Common myeloid progenitor, CD34-positive (primary cell): ENCODE data around the gene STAT5B.
A peak's percentile ranks its signal among the peaks of the same experiment; 100 is the strongest.

Source experiments
- CTCF ChIA-PET: fragments of 350-600 bp; sonication (Branson Sonifier 250); formaldehyde crosslinking; loops from one replicate; lab custom pipeline; 2021; ENCODE audit warnings: antibody characterized with exemption; lab: Charles Lee
- POLR2A ChIA-PET: fragments of 350-600 bp; sonication (Branson Sonifier 250); formaldehyde crosslinking; loops from one replicate; lab custom pipeline; 2021; ENCODE audit warnings: antibody characterized with exemption; lab: Charles Lee
- DNase-seq, 3 donors: peaks; one replicate each; pipeline versions ENCODE4 v3.0.0 to v3.0.0-alpha.2; 2013
- H3K27ac ChIP-seq, 2 experiments: 1 replicate in 1 of 2; 2 replicates in 1 of 2; pipeline ENCODE4 v1.7.0; 2013; ENCODE audit warnings: inconsistent platforms in 2 of 2, low read length in 2 of 2, mild to moderate bottlenecking in 2 of 2, low read depth in 1 of 2, moderate library complexity in 1 of 2; ENCODE audit not compliant: severe bottlenecking in 2 of 2, insufficient read depth in 1 of 2, poor library complexity in 1 of 2
- H3K27me3 ChIP-seq, 5 experiments: replicated peaks in 2 of 5; 1 replicate in 3 of 5; 2 replicates in 2 of 5; pipeline versions ENCODE4 v1.6.1 to v1.7.0; 2013; ENCODE audit warnings: low read length in 4 of 5, mild to moderate bottlenecking in 2 of 5, moderate library complexity in 2 of 5, inconsistent platforms in 1 of 5; ENCODE audit not compliant: insufficient read depth in 5 of 5, control insufficient read depth in 4 of 5
- H3K36me3 ChIP-seq, 4 experiments: 1 replicate in 2 of 4; 2 replicates in 2 of 4; pipeline versions ENCODE4 v1.6.1 to v1.7.0; 2013; ENCODE audit warnings: low read length in 3 of 4, control low read depth in 1 of 4, mild to moderate bottlenecking in 1 of 4; ENCODE audit not compliant: control insufficient read depth in 4 of 4, insufficient read depth in 4 of 4
- H3K4me1 ChIP-seq, 4 experiments: 1 replicate in 3 of 4; 2 replicates in 1 of 4; pipeline versions ENCODE4 v1.6.1 to v1.7.1; 2013; ENCODE audit warnings: low read length in 3 of 4, mild to moderate bottlenecking in 3 of 4, control low read depth in 1 of 4, inconsistent platforms in 1 of 4, moderate library complexity in 1 of 4; ENCODE audit not compliant: control insufficient read depth in 4 of 4, insufficient read depth in 4 of 4; ENCODE audit errors: control extremely low read depth in 1 of 4
- H3K4me3 ChIP-seq, 7 experiments: 1 replicate in 4 of 7; 2 replicates in 3 of 7; pipeline versions ENCODE4 v1.5.1 to v1.7.0; 2013; ENCODE audit warnings: mild to moderate bottlenecking in 7 of 7, low read length in 6 of 7, moderate library complexity in 6 of 7, inconsistent platforms in 2 of 7, low read depth in 2 of 7, control low read depth in 1 of 7; ENCODE audit not compliant: insufficient read depth in 4 of 7, control insufficient read depth in 1 of 7; ENCODE audit errors: extremely low read depth in 1 of 7
- H3K9me3 ChIP-seq, 5 experiments: 1 replicate in 4 of 5; 2 replicates in 1 of 5; pipeline versions ENCODE4 v1.6.1 to v1.7.1; 2013; ENCODE audit warnings: low read length in 4 of 5, mild to moderate bottlenecking in 2 of 5, inconsistent platforms in 1 of 5, low read depth in 1 of 5, moderate library complexity in 1 of 5; ENCODE audit not compliant: control insufficient read depth in 4 of 5, insufficient read depth in 2 of 5; ENCODE audit errors: control extremely low read depth in 1 of 5
- WGBS: methylation state at CpG from one replicate; pipeline ENCODE4 v1.1.5; 2013; ENCODE audit not compliant: insufficient coverage; 5-methylcytosine and 5-hydroxymethylcytosine counted together

The STAT5B gene

GRCh38 chr17:42272162-42272907 is 3.9 kb downstream of the STAT5B start:
- 100% methylated on average over 1 of the region's 7 CpGs for WGBS
- Histone ChIP-seq H3K27ac (peak overlapping the region in 1 of 2 experiments; percentile 84), H3K36me3 (peaks cover 0 to 3% (median 0%) of the 10 kb centered on the region in 4 experiments), H3K27me3 (no peaks in the 10 kb centered on the region), H3K4me3 (peak overlapping the region in 3 of 7 experiments; percentile 6 to 48 (median 16)), H3K4me1 (peaks cover 40 to 61% (median 49%) of the 10 kb centered on the region in 4 experiments), H3K9me3 (no peaks in the 10 kb centered on the region)
- DNase-seq, result no peak
- CTCF ChIA-PET, result no interaction called here
- POLR2A ChIA-PET, result interaction anchor here (1.0 kb wide), 1 partner anchor 15 kb away, joined by 4 read pairs; no protein-coding TSS in a partner anchor

- peak in 1 of 3 donors; percentile 56 for DNase-seq
- ChIA-PET CTCF (no interaction called here), POLR2A (no interaction called here)
- Histone ChIP-seq H3K4me3 (no peak overlapping the region), H3K27ac (peak overlapping the region in 1 of 2 experiments; percentile 43), H3K27me3 (no peaks in the 10 kb centered on the region), H3K4me1 (peaks cover 36 to 60% (median 43%) of the 10 kb centered on the region in 4 experiments), H3K9me3 (no peaks in the 10 kb centered on the region), H3K36me3 (peaks cover 0 to 3% (median 0%) of the 10 kb centered on the region in 4 experiments)
Measured at GRCh38 chr17:42271779-42272035, 4.5 kb downstream of the STAT5B start.

- POLR2A ChIA-PET, result no interaction called here
Measured at GRCh38 chr17:42271006-42271778, 5.0 kb downstream of the STAT5B start.

GRCh38 chr17:42270596-42270995 is 5.6 kb downstream of the STAT5B start:
- H3K36me3 ChIP-seq, result peaks cover 0 to 3% (median under 1%) of the 10 kb centered on the region in 4 experiments
- H3K27ac ChIP-seq, result no peak overlapping the region
- H3K4me1 ChIP-seq, result peaks cover 36 to 58% (median 42%) of the 10 kb centered on the region in 4 experiments
- no peaks in the 10 kb centered on the region for H3K27me3 ChIP-seq
- ChIA-PET POLR2A (no interaction called here), CTCF (interaction anchor here (0.6 to 2.7 kb wide), 4 partner anchors 10 to 146 kb away, joined by 4 to 10 read pairs (median 6); no protein-coding TSS in a partner anchor)
- H3K4me3 ChIP-seq, result no peak overlapping the region
- no peak for DNase-seq
- H3K9me3 ChIP-seq, result no peaks in the 10 kb centered on the region
- 98% methylated on average over 5 of the region's 6 CpGs for WGBS

More at GRCh38 chr17:42271006-42271778, 5.0 kb downstream of the STAT5B start:
- no peak for DNase-seq
- peaks cover 36 to 58% (median 42%) of the 10 kb centered on the region in 4 experiments for H3K4me1 ChIP-seq
- WGBS, result no CpG with 5 or more reads among the region's 3 CpGs
- peak overlapping the region in 1 of 2 experiments; percentile 43 for H3K27ac ChIP-seq
- H3K27me3 ChIP-seq, result no peaks in the 10 kb centered on the region
- no peaks in the 10 kb centered on the region for H3K9me3 ChIP-seq
- H3K36me3 ChIP-seq, result peaks cover 0 to 3% (median 0%) of the 10 kb centered on the region in 4 experiments
- CTCF ChIA-PET, result interaction anchor here (1.5 kb wide), 1 partner anchor 11 kb away, joined by 4 read pairs; no protein-coding TSS in a partner anchor
- no peak overlapping the region for H3K4me3 ChIP-seq

GRCh38 chr17:42270170-42270535 is 6.0 kb downstream of the STAT5B start:
- WGBS, result 100% methylated on average over 1 of the region's 4 CpGs
- no peak overlapping the region for H3K27ac ChIP-seq
- H3K4me1 ChIP-seq, result peaks cover 34 to 57% (median 39%) of the 10 kb centered on the region in 4 experiments

GRCh38 chr17:42268236-42268635 is 8.0 kb downstream of the STAT5B start:
- WGBS, result 96% methylated on average over 4 of the region's 5 CpGs
- Histone ChIP-seq H3K9me3 (no peaks in the 10 kb centered on the region), H3K4me1 (peaks cover 19 to 38% (median 23%) of the 10 kb centered on the region in 4 experiments), H3K27ac (peak overlapping the region in 1 of 2 experiments; percentile 70), H3K36me3 (peaks cover 0 to 5% (median 1%) of the 10 kb centered on the region in 4 experiments), H3K27me3 (no peaks in the 10 kb centered on the region), H3K4me3 (no peak overlapping the region)
- ChIA-PET POLR2A (interaction anchor here (1.4 kb wide), 1 partner anchor 20 kb away, joined by 5 read pairs; the partner anchor contains the start of gene STAT5A), CTCF (interaction anchor here (0.7 to 2.7 kb wide), 7 partner anchors 10 to 46 kb away, joined by 3 to 10 read pairs (median 3); no protein-coding TSS in a partner anchor)
- DNase-seq, result no peak

More at GRCh38 chr17:42270170-42270535, 6.0 kb downstream of the STAT5B start:
- POLR2A ChIA-PET, result no interaction called here
- CTCF ChIA-PET, result interaction anchor here (0.6 to 2.7 kb wide), 7 partner anchors 10 to 150 kb away, joined by 3 to 10 read pairs (median 4); no protein-coding TSS in a partner anchor
- no peaks in the 10 kb centered on the region for H3K27me3 ChIP-seq
- DNase-seq, result no peak
- H3K9me3 ChIP-seq, result no peaks in the 10 kb centered on the region
- H3K4me3 ChIP-seq, result no peak overlapping the region
- peaks cover 0 to 5% (median 1%) of the 10 kb centered on the region in 4 experiments for H3K36me3 ChIP-seq
